T follicular helper cell (primary cell): Measurements from ENCODE around the gene XPO5.

Experiments used
- DNase-seq: peaks from one replicate; pipeline ENCODE4 v3.0.0-alpha.2; 2020; ENCODE audit warnings: low read depth

The XPO5 gene

DNA sequence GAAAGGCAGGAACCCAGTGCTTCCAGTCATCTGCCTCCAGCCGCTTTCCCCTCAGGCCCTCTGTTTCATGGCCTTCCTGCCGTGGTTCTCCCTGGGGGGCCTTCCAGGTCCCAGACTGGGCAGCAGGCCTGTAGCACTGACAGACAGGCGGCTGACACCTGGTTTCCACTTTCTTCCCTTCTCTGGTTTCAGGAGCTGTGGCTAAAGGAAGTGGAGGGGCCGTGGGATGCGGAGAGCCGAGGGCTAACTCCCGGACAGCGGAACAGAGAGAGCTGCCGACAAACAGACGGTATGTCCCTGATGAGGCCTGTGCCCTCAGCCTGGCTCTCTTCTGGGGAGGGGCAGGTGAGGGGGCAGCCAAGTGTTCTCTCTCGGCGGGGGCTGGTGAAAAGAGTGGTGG is 78.1 kb downstream of the XPO5 start:
- no peak for DNase-seq

DNA sequence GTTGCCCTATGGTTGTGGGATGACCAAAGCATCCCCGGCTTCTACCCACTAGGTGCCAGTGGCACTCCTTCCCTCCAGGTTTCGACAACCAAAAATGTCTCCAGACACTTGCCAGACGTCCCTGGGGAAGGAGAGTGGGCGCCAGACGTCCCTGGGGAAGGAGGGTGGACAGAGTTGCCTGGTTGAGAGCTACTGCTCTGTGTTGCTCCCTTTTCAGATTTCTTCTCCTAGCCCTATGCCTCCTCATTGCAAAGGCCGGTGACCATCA is 78.8 kb downstream of the XPO5 start:
- no peak for DNase-seq

DNA sequence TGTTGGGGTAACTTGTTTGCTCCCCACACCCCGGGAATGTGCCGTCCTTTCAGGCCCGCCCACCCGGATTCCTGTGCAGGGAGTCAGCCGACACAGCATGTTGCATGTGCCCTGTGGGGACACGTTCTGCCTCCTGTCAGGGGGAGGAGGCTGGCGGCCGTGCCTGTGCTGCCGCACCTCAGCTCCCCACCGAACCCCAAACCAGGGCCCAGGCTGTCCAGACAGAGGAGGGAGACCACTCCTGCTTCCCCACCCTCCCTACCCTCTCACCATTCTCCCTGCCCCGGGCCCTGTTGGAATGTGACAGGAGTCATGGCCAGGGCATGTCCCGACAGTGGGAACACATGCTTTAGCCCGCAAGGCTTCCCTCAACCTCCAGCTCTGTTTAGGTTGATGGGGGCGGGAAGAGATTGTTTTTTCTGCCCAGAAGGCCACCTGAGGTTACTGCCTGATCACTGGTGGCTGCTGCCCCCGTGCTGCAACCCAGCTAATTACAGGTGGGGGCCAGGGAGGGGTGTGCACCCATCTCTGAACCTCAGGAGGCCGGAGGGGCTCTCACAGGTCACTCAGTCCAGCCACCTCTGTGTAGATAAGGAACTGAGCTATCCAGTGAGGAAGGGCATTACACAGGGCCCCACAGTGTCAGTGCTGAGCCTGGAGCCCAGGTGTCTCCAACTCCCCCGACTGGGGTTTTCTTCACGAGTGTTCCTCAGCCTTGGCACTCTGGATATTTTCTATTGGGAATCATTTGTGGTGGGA is 79.3 kb downstream of the XPO5 start:
- no peak for DNase-seq

DNA sequence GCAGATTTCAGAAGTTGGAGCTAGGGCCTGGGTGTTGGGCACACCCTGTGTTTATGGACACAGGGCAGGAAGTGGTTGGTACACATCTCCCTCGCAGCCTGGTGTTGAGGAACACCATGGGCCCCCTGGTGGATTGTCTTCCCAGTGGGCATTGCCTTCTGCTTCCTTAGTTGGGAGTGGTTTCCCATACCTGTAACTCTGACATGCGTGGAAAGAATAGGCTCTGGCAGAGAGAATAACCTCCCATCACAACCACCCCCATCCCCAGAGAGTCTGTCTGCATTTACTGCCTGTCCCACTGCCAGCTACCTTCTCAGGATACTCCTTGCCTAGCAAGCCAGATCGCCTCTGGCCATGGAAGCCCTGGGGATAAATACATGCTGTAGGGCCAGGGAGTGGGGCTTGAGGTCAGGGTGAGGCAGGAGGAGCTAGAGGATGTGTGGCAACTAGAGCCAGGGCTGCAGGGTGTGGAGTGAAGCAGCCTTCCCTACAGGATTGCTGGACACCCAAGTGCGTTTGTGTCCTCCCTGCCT is 80.4 kb downstream of the XPO5 start:
- no peak for DNase-seq

DNA sequence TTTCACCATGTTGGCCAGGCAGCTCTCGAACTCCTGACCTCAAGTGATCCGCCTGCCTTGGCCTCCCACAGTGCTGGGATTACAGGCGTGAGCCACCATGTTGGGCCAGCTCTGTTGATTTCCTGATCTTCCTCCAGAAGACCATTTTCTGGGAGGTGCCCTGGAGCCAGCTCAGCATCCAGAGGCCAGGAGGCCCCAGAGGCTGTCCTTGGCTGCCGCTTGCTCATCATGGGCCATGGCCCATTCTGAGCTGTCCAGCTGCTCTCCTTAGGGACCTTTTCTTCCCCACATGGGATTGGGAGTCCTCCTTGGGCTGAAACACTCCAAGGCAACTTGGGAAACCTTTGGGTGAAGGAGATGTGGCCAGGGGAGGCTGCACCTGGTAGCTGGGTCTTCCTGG is 81.1 kb downstream of the XPO5 start:
- no peak for DNase-seq

DNA sequence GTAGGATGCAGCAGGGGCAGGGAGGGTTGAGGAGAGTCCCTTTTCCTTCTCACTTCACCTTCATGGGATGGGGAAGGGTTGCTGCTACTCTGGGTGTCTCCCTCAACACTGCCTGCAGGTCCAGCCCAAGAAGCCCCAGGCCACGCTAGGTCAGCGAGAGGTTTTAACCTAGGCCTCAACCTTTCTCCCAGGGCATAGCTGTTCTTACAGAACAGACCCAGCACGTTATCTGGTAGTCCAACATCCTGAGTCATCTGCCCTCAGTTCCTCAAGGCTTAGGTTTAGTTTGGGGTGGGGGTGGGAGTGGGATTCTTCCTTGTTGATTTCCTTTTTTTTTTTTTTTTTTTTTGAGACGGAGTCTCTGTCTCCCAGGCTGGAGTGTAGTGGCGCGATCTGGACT is 81.5 kb downstream of the XPO5 start:
- DNase-seq: no peak

DNA sequence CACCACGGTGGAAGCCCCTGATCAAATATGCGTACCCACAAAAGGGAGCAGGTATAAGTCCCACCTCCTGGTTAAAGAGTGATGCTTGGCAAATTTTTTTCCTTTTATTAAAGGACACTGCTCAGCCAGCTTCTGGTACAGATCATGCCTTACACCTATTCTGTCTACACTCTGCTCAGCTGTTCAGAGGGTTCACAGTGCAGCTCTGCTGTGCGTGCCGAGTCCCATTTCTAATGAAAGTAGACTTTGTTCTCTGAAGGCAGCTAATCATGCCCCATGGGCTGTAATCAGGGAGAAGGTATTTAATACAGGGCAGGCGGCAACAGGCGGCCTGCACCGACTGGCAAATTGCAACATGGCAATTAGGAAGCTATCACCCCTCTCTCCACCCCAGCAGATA is 82.0 kb downstream of the XPO5 start:
- DNase-seq: no peak

DNA sequence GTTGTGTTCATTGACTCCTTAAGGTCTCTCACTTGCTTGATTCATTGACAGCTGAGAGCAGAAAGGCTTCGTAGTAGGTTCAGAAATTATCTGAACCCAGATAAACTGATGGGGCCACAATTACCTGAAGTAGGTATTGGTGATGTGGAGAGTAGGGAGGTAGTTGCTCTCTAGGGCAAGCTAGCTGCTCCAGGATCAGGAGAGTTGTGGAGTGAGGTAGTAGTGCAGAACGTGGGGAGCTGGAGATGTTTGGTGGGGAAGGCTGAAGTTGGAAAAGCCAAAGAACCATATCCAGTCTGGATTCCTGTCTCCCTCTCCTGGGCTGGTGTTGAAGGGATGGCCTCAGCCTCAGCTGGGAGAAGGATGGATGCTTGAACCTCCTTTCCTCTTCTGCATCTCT is 82.6 kb downstream of the XPO5 start:
- DNase-seq: no peak

DNA sequence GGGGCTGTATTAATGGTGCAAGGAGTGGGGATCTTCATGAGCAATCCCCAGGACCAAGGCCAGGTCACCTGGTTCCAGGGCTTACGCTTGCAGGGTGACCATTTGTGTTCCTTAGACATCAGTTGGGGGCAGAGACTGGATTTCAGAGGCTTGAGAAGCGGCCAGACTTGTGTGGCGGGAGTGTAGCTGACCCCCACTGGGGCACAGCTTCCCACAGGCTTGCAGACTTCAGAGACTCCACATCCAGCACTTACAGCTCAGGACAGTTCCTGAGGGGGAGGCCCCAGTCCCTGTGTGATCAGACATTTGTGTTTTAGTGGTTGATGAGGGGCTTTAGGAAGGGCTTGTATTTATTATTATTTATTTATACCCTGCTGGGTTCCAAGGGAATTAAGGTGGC is 83.2 kb downstream of the XPO5 start:
- no peak for DNase-seq

DNA sequence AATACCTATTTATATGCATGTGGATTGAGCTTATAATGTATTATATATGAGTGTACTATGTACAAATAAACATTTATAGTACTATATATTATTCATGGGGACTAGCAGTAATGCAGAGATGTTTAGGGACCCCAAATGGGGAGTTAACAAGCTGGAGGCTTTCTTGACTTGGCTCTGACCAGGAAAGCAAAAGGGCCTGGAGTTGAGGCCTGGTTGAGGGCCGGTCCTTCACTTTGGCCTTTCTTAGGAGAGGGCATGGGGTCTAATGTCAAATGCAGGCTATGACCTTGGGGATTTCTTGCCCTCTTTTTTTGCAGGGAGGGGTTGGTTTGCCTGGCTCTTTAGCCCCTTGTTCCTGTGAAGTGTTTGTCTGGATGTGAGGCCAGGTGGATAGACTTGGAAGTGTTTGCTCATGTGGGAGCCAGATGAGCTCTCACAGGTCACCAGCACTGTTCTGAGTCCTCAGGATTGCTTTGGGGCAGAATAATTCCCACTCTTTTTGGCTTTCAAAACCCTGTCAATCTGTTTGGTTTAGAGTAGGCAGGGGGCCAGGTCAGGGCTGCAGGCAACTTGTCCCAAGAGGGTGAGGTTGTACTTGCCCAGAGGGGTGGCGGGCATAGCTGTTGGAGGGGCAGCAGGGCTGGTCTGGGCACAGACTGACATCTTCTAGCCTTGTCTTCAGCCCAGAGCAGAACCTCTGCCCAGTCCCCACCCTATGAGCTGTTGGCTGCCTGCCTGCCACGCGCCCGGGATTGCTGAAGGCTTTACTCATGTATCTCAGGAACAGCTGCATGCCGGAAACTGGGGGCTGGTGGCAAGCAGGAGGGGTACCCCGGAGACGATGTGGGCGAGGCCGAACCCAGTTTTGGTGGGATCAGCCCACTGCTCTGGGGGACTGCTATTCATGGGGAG is 83.8 kb downstream of the XPO5 start:
- no peak for DNase-seq

DNA sequence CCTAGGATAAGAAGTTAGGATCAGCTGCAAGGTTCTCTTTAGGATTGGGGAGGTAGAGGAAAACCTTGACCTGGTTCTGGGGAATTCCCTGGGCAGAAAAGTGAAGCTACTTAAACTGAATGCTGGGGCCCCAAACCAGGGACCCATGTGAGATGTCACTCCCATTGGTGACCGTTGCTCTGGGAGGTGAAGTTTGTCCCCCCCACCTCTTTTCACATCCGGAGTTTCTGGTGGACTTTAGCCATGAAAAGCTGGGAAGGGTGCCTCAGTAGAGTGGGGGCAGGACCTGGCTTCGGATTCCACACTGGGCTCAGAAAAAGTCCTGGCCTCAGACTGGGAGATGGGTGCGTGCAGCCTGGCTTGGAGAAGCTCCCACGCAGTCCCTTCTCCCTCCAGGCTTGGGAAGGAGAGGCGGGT is 85.3 kb downstream of the XPO5 start:
- no peak for DNase-seq

DNA sequence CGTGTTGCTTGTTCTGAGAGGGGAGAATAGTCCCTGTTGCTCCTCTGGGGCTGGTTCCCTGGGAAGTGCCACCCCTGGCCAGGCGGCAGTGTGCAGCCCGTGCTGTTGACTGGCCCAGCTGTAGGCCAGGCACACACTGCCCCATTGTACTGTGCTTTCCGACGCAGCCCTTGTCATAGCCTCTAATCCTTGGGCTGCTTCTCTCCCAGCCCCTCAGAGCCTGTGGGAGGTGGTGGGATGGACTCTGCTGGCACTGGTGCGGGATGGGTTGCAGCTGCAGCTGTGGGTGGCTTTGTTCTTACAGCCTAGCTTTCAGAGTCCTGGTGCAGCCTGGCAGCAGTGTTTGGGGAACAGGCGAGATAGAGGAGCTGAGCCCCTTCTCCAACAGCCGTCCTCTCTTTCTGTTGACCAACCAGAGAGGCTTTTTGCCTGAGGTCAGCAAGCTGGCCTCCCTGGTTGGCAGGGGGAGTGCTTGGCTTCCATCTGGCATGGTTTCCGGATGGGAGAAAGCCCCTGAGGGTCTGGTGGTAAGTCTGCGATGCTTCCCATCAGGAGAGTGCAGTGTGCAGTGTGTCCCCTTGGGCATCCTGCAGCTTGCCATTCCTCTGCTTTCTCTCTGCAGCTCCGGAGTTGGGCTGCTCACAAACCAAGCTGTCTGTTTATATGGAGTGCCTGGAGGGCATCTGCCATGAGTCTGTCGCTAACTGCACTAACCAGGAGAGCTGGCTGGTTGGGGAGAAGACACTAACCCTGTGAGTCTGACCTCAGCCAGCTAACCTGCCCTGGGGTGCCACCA is 86.4 kb downstream of the XPO5 start:
- no peak for DNase-seq

DNA sequence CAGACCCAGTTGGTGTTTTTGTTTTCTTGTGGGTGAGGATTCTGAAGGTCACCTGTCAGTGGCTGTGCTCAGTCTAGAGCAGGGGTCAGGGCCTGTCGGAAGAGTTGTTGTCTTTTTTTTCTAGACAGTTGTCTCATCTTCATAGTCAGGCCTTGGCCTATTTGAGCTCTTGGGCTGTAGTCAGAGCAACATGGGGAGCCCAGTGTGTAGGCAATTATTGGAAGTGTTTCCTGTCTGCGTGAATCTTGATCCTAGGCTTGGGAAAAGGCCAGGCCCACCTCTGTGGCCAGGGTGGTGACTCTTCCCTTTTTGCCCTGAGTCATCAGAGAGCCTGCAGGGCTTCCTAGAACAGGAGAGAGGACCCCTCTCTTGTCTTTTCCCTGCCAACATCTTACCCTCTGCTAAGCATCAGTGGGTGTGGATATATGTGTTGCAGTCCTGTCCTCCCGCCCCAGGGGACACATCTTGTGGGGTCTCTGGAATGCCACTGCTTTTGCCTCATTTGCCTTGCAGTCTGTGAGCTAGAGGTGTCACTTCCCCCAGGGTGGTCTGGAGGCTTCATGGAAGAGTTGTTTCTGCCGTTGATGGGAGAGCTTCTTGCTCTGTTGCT is 87.1 kb downstream of the XPO5 start:
- DNase-seq: no peak

DNA sequence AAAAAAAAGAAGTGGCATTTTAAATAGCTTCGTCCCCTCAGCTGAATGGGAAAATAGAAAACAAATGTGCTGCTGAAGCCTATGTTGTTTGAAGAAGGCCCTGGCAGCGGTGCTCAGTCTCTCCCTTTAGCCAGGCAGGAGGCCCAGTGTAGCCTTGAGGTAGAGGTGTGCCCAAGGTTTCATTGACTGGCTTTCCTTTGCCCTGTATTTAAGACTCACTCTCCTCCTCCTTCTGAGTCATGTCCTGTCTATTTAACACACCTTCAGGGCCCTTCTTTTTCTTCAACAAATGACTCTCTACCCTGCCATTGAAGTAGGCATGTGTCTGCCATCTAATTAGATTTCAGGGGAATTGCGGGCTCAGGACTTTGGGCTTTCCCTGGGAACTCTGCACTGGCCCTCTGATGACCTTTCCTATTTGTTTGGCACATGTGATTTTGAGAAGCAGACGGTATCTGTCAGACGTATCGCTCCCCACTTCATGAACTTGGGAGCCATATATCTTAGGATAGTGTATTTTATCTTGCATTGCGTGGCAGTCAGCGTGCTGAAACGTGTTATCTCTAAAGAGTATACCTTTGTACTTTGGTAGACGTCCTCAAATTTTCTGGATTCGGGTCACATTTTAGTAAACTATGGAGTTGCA is 94.1 kb downstream of the XPO5 start:
- no peak for DNase-seq

DNA sequence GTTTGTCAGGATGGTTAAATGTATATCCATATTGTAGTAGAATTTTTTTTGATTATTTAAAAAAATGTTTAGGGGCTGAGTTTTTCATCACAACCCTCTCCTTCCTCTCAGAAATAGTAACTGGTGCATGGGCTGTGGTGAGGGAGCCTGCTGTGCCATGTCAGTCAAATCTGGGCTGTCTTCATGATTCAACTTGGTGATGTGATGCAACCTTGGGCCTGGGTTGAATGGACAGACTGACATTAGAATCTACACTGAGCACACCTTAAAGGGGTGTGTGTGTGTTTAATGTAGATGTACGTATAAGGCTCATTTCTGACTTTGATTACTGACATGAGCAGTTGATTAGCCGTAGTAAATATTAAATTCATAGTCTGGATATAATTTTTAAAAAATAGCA is 94.8 kb downstream of the XPO5 start:
- no peak for DNase-seq

DNA sequence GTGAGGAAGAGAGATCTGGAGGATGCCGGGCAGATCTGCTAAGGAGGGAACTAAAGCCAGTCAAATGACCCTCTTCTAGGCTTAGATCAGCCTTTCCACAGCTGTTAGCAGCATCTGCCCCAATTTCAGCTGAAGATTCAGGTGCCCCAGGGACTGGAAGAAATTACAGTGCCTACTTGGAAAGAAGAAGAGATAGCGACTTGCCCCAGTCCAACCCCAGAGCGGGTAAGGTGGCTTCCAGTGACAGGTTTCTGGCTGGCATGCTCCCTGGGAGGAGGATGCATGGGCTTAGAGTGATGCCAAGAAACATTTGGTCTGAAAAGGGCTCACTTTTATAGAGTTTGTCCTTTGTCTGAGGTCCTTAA is 97.8 kb downstream of the XPO5 start:
- no peak for DNase-seq

DNA sequence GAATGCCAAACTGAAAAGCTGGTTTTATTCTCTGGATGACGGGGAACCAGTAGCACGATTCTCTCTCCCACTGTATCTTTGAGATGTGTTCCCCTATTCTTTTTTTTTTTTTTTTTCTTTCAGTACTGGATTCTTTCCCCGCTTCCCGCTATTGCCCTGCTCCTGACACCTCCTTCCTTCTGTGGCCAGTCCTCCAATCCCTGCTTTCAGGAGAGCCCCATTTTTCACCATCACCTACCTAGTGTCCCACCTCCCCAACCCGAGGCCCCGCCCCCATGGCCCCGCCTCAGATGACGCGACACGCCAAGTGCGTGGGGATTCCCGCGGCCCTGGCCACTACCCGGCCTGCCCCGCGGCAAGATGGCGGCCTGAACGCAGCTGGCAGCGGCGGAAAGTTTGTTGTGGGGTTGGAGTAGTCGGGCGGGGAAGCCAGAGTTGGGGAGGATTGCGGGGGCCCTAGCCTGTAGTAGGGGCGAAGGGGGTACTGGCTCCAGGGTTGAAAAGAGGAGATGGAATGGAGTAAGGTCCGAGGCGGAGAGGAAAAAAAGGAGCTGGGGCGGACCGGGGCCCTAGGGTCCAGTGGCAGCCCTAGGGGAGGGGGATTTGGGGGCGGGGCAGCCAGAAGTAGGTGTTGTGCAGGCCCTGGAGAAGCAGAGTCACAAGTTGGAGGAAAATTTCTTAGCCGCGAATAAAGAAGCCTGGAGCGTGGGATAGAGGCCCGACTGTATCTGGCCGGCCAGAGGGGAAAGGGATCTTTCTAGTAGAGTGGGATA is 98.4 kb downstream of the XPO5 start, which contains the start of gene TJAP1:
Gene TJAP1, plus strand, starts transcription at position 336 of the 773 bp plus-strand sequence. CDS start 21,432 bp downstream, outside the sequence.
- DNase-seq: peak; percentile 94

DNA sequence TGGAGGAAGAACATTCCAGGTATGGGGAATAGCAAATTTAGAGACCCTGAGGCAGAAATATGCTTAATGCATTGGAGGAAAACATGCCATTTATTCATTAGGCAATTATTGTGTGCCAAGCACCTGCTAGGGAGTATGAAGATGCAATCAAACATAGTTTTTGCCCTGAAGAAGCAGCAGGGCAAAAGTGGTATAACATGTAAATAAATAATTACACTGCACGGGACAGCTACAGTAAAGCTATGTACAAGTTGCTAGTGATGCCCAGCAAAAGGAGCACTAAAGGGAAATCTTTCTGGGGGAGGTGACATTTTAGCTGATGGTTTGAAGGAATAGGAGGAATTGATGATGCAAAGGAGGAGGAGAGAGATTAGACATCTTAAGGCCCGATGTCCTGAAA is 99.1 kb downstream of the XPO5 start:
- no peak for DNase-seq

DNA sequence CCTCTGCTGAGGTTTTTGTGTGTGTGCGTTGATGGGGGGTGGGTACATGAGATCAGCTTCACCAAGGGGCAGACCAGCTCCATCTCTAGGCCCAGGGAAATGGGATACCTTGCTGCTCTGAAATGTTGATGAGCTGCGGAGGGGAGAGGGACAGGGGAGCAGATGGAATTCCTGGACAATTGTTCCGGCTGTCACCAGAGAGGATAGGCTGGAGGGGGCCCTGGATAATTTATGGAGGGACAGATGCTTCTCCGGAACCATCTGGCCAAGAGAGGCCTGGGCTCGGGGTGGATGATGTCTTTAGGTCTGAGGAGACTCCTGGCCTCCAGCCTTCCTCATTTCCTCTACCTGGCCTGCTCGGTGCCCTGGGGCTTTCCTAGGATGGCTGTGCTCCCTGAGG is 100.3 kb downstream of the XPO5 start:
- no peak for DNase-seq

DNA sequence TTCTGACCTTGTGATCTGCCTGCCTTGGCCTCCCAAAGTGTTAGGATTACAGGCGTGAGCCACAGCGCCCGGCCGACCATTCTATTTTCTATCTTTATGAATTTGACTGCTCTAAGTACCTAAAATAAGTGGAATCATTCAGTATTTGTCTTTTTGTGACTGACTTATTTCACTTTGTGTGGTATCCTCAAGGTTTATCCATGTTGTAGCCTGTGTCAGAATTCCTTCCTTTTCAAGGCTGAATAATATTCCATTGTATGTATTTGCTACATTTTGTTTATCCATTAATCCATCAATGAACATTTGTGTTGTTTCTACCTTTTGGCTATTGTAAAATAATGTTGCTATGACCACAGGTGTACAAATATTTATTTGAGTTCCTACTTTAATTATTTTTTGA is 103.3 kb downstream of the XPO5 start:
- no peak for DNase-seq
